Hepatocyte (in vitro differentiated cells): ENCODE results near the gene TTC23. TPM values are rescaled to one million over a fixed set of nuclear protein-coding genes. Genes with fewer than 3 reads are reported as not detected.

Experiments used
- DNase-seq: peaks from one replicate; pipeline ENCODE4 v3.0.0-alpha.2; 2016; ENCODE audit warnings: low spot score
- H2AFZ ChIP-seq: fragments of 200-600 bp; sonication (generic); 2 replicates; pipeline ENCODE4 v1.6.0; 2016; ENCODE audit warnings: antibody characterized with exemption, mild to moderate bottlenecking
- H3K27ac ChIP-seq: fragments of 200-600 bp; sonication (generic); 2 replicates; pipeline ENCODE4 v1.5.1; 2016; ENCODE audit warnings: mild to moderate bottlenecking
- H3K27me3 ChIP-seq: fragments of 200-600 bp; sonication (generic); 2 replicates; pipeline ENCODE4 v1.6.1; 2016
- H3K36me3 ChIP-seq: fragments of 200-600 bp; sonication (generic); replicated peaks from 2 replicates; pipeline ENCODE4 v1.5.1; 2016; ENCODE audit warnings: low read depth; ENCODE audit not compliant: insufficient read depth
- H3K4me1 ChIP-seq: fragments of 200-600 bp; sonication (generic); 2 replicates; pipeline ENCODE4 v1.5.1; 2016; ENCODE audit warnings: mild to moderate bottlenecking, moderate library complexity; ENCODE audit not compliant: insufficient read depth
- H3K4me2 ChIP-seq: fragments of 200-600 bp; sonication (generic); 2 replicates; pipeline ENCODE4 v1.6.0; 2016
- H3K4me3 ChIP-seq: fragments of 200-600 bp; sonication (generic); 2 replicates; pipeline ENCODE4 v1.5.1; 2016; ENCODE audit warnings: mild to moderate bottlenecking
- H3K79me2 ChIP-seq: fragments of 200-600 bp; sonication (generic); 2 replicates; pipeline ENCODE4 v1.6.0; 2017; ENCODE audit warnings: mild to moderate bottlenecking
- H3K9me2 ChIP-seq: fragments of 200-600 bp; sonication (generic); replicated peaks from 2 replicates; pipeline ENCODE4 v1.6.0; 2017; ENCODE audit warnings: mild to moderate bottlenecking; ENCODE audit not compliant: insufficient read depth
- H3K9me3 ChIP-seq: fragments of 200-600 bp; sonication (generic); 2 replicates; pipeline ENCODE4 v1.5.1; 2016; ENCODE audit warnings: low read depth, mild to moderate bottlenecking
- H4K20me1 ChIP-seq: fragments of 200-600 bp; sonication (generic); 2 replicates; pipeline ENCODE4 v1.6.0; 2016; ENCODE audit warnings: mild to moderate bottlenecking; ENCODE audit not compliant: insufficient read depth, poor library complexity, severe bottlenecking
- EZH2 ChIP-seq: fragments of 200-600 bp; sonication (generic); IDR thresholded peaks from 2 replicates; pipeline ENCODE4 v1.6.1; 2016; ENCODE audit warnings: antibody characterized with exemption, mild to moderate bottlenecking, borderline replicate concordance
- EZH2phosphoT487 ChIP-seq: fragments of 200-600 bp; sonication (generic); IDR thresholded peaks from one replicate; pipeline ENCODE4 v1.6.1; 2018; ENCODE audit warnings: antibody characterized with exemption, mild to moderate bottlenecking, low read depth, moderate library complexity; ENCODE audit not compliant: unreplicated experiment, severe bottlenecking
- whole genome bisulfite sequencing: methylation state at CpG from one replicate; pipeline ENCODE4 v1.1.6; 2016; ENCODE audit warnings: low lambda C conversion rate; ENCODE audit errors: missing lambda C conversion rate; 5-methylcytosine and 5-hydroxymethylcytosine counted together
- polyA plus RNA-seq: library from polyadenylated mRNA; unstranded; fragments of >200 nt; fragmentation: Nextera tagmentation; extraction: Ambion mirVana; gene quantifications from 2 replicates; pipeline ENCODE4 v1.2.1, GENCODE V29; 2016
- total RNA-seq: library from RNA; depleted of rRNA; stranded (reverse); fragments of >200 nt; gene quantifications from 2 replicates; pipeline ENCODE4 v1.2.3, GENCODE V29; 2014
- TF ChIP-seq, protein P1 (sequence below): fragments of 200-600 bp; sonication (generic); IDR thresholded peaks from 2 replicates; pipeline ENCODE4 v1.5.1; 2016; ENCODE audit warnings: antibody characterized with exemption, mild to moderate bottlenecking; ENCODE audit not compliant: poor library complexity

TTC23 gene
- total and polyA plus RNA-seq, 2 experiments from 2014 or later, result 31.3 to 46.3 TPM

DNA sequence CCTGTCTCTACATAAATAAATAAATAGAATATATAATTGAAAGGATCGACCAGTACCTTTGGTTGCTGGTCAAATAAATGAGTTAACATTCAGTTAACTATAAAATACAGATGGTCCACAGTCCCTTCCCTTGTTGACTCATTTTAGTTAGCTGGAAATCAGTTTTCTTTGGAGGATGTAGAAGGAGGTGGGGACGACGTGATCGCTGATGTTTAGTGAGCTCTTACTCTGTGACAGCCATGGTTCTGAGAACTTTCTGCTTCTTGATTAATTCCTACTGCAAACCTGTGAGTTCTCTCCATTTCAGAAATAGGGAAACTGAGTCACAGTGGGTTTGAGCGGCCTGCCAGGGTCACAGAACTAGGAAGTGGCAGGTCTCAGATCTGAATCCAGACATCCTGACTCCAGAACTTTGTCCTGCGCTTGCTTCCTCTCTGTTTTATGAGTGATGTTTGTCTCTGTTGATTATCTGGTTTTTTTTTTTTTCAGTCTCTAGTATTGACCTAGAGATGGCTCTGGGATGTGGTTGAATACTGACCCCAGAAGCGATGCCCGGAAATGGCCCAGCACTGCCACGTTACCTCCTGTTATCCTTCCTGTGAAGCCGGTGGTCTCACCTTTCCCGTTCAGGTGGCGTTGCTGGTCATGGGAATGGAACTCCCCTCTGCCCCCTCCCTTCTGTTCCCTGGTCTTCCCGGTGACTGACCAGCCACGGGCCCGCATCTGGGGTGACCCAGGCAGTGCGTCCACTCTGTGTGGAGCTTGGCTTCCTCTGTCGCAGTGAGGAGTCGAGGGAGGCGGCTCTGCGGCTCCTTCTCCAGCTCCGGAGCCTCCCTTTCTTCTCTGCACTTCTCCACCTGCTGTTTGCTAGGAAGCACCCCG lies 126.3 kb downstream of the TTC23 start:
- H3K36me3 ChIP-seq, result no peaks in the 10 kb centered on the region
- no peak for DNase-seq
- H2AFZ ChIP-seq, result no peak overlapping the region
- no peaks in the 10 kb centered on the region for H3K9me3 ChIP-seq
- peak overlapping the region; percentile 88 for H3K27ac ChIP-seq
- no peaks in the 10 kb centered on the region for H3K9me2 ChIP-seq
- H4K20me1 ChIP-seq, result no peaks in the 10 kb centered on the region
- 61% methylated on average over 21 of the region's 22 CpGs for WGBS
- H3K27me3 ChIP-seq, result no peaks in the 10 kb centered on the region
- no peak overlapping the region for H3K4me3 ChIP-seq
- H3K4me2 ChIP-seq, result peak overlapping the region; percentile 40
- peaks cover 34% of the 10 kb centered on the region for H3K4me1 ChIP-seq
- no peaks in the 10 kb centered on the region for H3K79me2 ChIP-seq
- no peak for TF ChIP-seq EZH2
- TF ChIP-seq, protein P1, sequence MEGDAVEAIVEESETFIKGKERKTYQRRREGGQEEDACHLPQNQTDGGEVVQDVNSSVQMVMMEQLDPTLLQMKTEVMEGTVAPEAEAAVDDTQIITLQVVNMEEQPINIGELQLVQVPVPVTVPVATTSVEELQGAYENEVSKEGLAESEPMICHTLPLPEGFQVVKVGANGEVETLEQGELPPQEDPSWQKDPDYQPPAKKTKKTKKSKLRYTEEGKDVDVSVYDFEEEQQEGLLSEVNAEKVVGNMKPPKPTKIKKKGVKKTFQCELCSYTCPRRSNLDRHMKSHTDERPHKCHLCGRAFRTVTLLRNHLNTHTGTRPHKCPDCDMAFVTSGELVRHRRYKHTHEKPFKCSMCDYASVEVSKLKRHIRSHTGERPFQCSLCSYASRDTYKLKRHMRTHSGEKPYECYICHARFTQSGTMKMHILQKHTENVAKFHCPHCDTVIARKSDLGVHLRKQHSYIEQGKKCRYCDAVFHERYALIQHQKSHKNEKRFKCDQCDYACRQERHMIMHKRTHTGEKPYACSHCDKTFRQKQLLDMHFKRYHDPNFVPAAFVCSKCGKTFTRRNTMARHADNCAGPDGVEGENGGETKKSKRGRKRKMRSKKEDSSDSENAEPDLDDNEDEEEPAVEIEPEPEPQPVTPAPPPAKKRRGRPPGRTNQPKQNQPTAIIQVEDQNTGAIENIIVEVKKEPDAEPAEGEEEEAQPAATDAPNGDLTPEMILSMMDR, result no peak
- TF ChIP-seq EZH2phosphoT487, result no peak

DNA sequence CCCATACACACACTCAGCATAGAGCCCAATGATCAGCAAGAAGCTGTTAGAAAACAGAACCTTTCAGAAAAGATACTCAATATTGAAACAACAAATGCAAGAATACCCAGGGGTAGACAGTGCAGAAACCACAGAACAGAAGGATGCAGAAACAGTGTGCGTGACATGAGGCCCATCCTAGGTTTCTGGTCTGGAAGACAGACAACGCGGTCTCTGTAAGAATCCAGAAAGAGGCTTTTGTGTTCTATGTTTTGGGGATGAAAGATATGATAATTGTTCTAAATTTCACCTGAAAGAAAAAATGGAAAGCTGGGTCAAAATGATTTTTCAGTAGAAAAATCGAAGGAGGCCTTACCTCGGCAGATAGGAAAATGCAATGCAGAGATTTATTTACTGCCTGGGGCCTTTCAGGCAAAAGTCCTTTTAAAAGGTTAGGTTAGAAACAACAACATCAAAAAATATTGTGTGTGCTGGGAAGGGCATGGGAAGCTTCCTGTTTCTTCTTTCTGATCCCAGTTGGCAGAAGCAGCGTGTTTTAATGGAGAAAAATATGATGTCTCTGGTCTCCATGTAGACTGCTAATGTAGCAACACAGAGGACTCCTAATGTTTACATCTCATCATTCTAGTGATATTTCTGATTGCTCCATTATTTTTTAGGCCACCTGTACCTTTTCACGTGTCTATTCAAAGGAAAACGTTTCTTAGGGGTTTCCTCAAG lies 127.5 kb downstream of the TTC23 start:
- no peak for TF ChIP-seq EZH2
- no peak for TF ChIP-seq EZH2phosphoT487
- TF ChIP-seq, protein P1, result no peak
- Histone ChIP-seq H4K20me1 (no peaks in the 10 kb centered on the region), H3K27ac (peak overlapping the region; percentile 88), H3K9me3 (no peaks in the 10 kb centered on the region), H3K36me3 (no peaks in the 10 kb centered on the region), H3K4me3 (no peak overlapping the region), H3K4me1 (peaks cover 34% of the 10 kb centered on the region), H2AFZ (no peak overlapping the region), H3K27me3 (no peaks in the 10 kb centered on the region), H3K9me2 (no peaks in the 10 kb centered on the region), H3K79me2 (no peaks in the 10 kb centered on the region), H3K4me2 (no peak overlapping the region)
- no peak for DNase-seq
- 73% methylated on average over 8 of the region's 8 CpGs for WGBS

DNA sequence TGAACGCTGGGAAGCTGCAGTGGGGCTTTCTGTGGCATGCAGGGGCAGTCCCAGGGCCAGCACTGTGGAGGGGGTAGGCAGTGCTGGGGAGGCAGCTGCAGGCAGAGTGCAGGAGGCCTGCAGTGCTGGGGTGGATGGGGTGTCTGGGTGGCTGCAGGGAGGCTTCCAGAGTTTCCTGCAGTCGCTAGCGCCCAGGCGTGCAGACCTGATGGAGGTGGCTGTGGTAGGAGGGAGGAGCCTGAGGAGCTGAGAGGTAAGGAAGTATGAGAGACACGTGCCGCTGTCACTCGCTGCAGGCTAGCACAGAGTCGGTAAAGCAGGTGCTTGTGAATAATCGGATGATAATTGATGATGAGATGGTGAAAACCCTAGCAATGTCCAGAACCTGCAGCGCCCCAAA lies 128.2 kb downstream of the TTC23 start:
- Histone ChIP-seq H3K4me1 (peaks cover 34% of the 10 kb centered on the region), H3K9me3 (no peaks in the 10 kb centered on the region), H3K79me2 (no peaks in the 10 kb centered on the region), H2AFZ (no peak overlapping the region), H3K9me2 (no peaks in the 10 kb centered on the region), H3K27ac (peak overlapping the region; percentile 88), H3K36me3 (no peaks in the 10 kb centered on the region), H4K20me1 (no peaks in the 10 kb centered on the region), H3K27me3 (no peaks in the 10 kb centered on the region), H3K4me2 (no peak overlapping the region), H3K4me3 (no peak overlapping the region)
- 88% methylated on average over 10 of the region's 10 CpGs for WGBS
- TF ChIP-seq, protein P1, result no peak
- TF ChIP-seq EZH2phosphoT487 (no peak), EZH2 (no peak)
- DNase-seq, result no peak
